PC-3 (cell line): ENCODE results near the gene SGO2. TPM values are rescaled to one million over a fixed set of nuclear protein-coding genes. Genes with fewer than 3 reads are reported as not detected.

Experiments used
- ATAC-seq: fragments of 200-7000 bp; cut with Tn5 transposase; 2 replicates; pipeline ENCODE4 v1.9.1; 2020; ENCODE audit warnings: mild to moderate bottlenecking, moderate library complexity
- BruUV-seq: library from RNA; stranded (reverse); fragments of 400-500 nt; replicated peaks from 2 replicates; lab custom pipeline; 2021; lab: Mats Ljungman, UMichigan
- CTCF ChIA-PET: fragments of 300-600 bp; sonication (Branson Sonifier 250); formaldehyde crosslinking; loops from one replicate; lab custom pipeline; 2022; ENCODE audit warnings: antibody characterized with exemption; lab: Charles Lee
- POLR2A ChIA-PET: fragments of 300-600 bp; sonication (Branson Sonifier 250); formaldehyde crosslinking; loops from one replicate; lab custom pipeline; 2022; ENCODE audit warnings: antibody characterized with exemption; ENCODE audit not compliant: unreplicated experiment; lab: Charles Lee
- DNase-seq: peaks from one replicate; pipeline ENCODE4 v3.0.0-alpha.2; 2015
- H2AFZ ChIP-seq: fragments of 300-600 bp; sonication (generic); 2 replicates; pipeline ENCODE4 v1.6.0; 2016; ENCODE audit warnings: antibody characterized with exemption, low read length
- H3F3A ChIP-seq: fragments of 300-600 bp; sonication (generic); one replicate; pipeline ENCODE4 v1.6.0; 2017; ENCODE audit warnings: antibody characterized with exemption, low read length, control low read depth, mild to moderate bottlenecking; ENCODE audit not compliant: unreplicated experiment
- H3K27ac ChIP-seq: fragments of 300-600 bp; sonication (generic); 2 replicates; pipeline ENCODE4 v1.5.1; 2016; ENCODE audit warnings: mild to moderate bottlenecking, low read length
- H3K27me3 ChIP-seq: fragments of 300-600 bp; sonication (generic); 2 replicates; pipeline ENCODE4 v1.6.1; 2016; ENCODE audit warnings: low read length, mixed read lengths
- H3K36me3 ChIP-seq: fragments of 300-600 bp; sonication (generic); 2 replicates; pipeline ENCODE4 v1.6.1; 2016; ENCODE audit warnings: low read depth, mixed run types, low read length, mixed read lengths
- H3K4me1 ChIP-seq: fragments of 300-600 bp; sonication (generic); 2 replicates; pipeline ENCODE4 v1.5.1; 2016; ENCODE audit warnings: low read length; ENCODE audit not compliant: insufficient read depth
- H3K4me2 ChIP-seq: fragments of 300-600 bp; sonication (generic); 2 replicates; pipeline ENCODE4 v1.6.0; 2016; ENCODE audit warnings: low read length
- H3K4me3 ChIP-seq: fragments of 300-600 bp; sonication (generic); 2 replicates; pipeline ENCODE4 v1.5.1; 2016; ENCODE audit warnings: mild to moderate bottlenecking, low read length, mixed read lengths
- H3K79me2 ChIP-seq: fragments of 300-600 bp; sonication (generic); 2 replicates; pipeline ENCODE4 v1.6.1; 2017; ENCODE audit warnings: low read length, mixed read lengths
- H3K9ac ChIP-seq: fragments of 300-600 bp; sonication (generic); 2 replicates; pipeline ENCODE4 v1.6.0; 2016; ENCODE audit warnings: mild to moderate bottlenecking, low read length
- H3K9me2 ChIP-seq: fragments of 300-600 bp; sonication (generic); replicated peaks from 2 replicates; pipeline ENCODE4 v1.6.1; 2016; ENCODE audit warnings: mixed run types, low read length, mixed read lengths
- H3K9me3 ChIP-seq: fragments of 300-600 bp; sonication (generic); 2 replicates; pipeline ENCODE4 v1.6.1; 2016; ENCODE audit warnings: low read length, mixed read lengths
- H4K20me1 ChIP-seq: fragments of 300-600 bp; sonication (generic); 2 replicates; pipeline ENCODE4 v1.6.1; 2016; ENCODE audit warnings: low read length, mixed read lengths
- EZH2 ChIP-seq: fragments of 300-600 bp; sonication (generic); IDR thresholded peaks from one replicate; pipeline ENCODE4 v1.6.1; 2017; ENCODE audit warnings: antibody characterized with exemption, mild to moderate bottlenecking, low read length; ENCODE audit not compliant: unreplicated experiment
- EZH2phosphoT487 ChIP-seq: fragments of 300-600 bp; sonication (generic); IDR thresholded peaks from 2 replicates; pipeline ENCODE4 v1.6.1; 2018; ENCODE audit warnings: mild to moderate bottlenecking, antibody characterized with exemption, low read length, borderline replicate concordance
- intact Hi-C: fragments of 100-400 bp; cut with micrococcal nuclease; formaldehyde crosslinking; loops from 2 replicates; pipeline ENCODE4 v1.9.0; 2023
- total RNA-seq: library from RNA; depleted of rRNA; stranded (reverse); fragments of >200 nt; gene quantifications from 2 replicates; pipeline ENCODE4 v1.2.3, GENCODE V29; 2014
- TF ChIP-seq, protein P1 (sequence below): fragments of 300-600 bp; sonication (generic); conservative IDR thresholded peaks from 2 replicates; pipeline ENCODE4 v1.5.1; 2017; ENCODE audit warnings: antibody characterized with exemption, low read depth, mild to moderate bottlenecking, low read length

The SGO2 gene
- total RNA-seq, 1 experiment from 2014 or later = 25.6 TPM

DNA sequence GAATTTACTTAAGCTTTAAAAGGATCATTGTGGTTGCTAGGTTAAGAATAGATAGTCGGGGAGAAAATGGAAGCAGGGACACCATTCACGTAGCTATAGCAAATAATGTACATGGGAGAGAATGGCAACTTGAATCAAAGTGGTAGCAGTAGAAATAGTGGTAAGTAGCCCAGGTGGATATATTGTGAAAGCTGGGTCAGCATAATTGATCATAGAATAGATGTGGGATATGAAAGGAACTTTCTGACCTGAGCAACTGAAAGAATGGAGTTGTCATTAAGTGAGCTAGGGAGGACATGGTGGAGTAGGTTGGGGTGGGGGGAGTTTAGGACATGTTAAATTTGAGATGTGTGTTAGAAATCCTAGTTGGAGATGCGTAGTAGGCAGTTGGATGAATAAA lies 2.2 kb downstream of the SGO2 start:
- Histone ChIP-seq H3K27ac (no peak overlapping the region), H4K20me1 (0 out of 2 replicates have a peak, but pooled peaks cover 4% of the 10 kb centered on the region), H3K79me2 (peaks cover 71% of the 10 kb centered on the region), H3K4me3 (0 out of 2 replicates have a peak overlapping the region, but pooled peaks have one; percentile 0), H3K27me3 (no peaks in the 10 kb centered on the region), H2AFZ (no peak overlapping the region), H3F3A (no peaks in the 10 kb centered on the region), H3K9me2 (no peaks in the 10 kb centered on the region), H3K36me3 (peaks cover 6% of the 10 kb centered on the region; the same call in 1 of the 2 replicates), H3K4me1 (peaks cover 44% of the 10 kb centered on the region), H3K4me2 (peak overlapping the region; percentile 93), H3K9me3 (no peaks in the 10 kb centered on the region), H3K9ac (no peak overlapping the region)
- DNase-seq (no peak), ATAC-seq (no peak)
- POLR2A ChIA-PET = no interaction called here
- CTCF ChIA-PET = no interaction called here
- TF ChIP-seq, protein P1, sequence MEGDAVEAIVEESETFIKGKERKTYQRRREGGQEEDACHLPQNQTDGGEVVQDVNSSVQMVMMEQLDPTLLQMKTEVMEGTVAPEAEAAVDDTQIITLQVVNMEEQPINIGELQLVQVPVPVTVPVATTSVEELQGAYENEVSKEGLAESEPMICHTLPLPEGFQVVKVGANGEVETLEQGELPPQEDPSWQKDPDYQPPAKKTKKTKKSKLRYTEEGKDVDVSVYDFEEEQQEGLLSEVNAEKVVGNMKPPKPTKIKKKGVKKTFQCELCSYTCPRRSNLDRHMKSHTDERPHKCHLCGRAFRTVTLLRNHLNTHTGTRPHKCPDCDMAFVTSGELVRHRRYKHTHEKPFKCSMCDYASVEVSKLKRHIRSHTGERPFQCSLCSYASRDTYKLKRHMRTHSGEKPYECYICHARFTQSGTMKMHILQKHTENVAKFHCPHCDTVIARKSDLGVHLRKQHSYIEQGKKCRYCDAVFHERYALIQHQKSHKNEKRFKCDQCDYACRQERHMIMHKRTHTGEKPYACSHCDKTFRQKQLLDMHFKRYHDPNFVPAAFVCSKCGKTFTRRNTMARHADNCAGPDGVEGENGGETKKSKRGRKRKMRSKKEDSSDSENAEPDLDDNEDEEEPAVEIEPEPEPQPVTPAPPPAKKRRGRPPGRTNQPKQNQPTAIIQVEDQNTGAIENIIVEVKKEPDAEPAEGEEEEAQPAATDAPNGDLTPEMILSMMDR = no peak
- TF ChIP-seq EZH2phosphoT487 = no peak
- TF ChIP-seq EZH2 = no peak
- intact Hi-C loops = loop anchor here (5.0 kb wide), 3 partner anchors 46 to 556 kb away; no protein-coding TSS in a partner anchor
- no TSS peak for BruUV-seq

DNA sequence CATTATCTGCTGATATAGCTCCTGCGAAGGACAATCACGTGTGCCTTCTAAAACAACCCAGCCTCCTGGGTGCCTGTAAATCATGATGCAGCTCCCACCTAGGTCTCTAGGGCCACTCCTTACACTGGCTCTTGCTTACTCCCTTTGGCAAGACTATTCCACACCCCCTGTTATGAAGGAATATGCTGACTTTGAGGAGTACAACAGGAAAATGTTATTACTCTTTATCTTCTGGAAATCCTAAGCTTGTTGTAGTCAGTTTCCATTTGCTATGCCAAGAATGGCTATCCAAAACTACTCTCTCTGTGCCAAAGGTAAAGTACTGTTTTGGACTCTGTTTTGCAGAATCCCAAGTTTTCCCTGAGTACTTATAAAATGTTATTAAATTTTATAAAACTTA lies 7.7 kb downstream of the SGO2 start:
- no TSS peak for BruUV-seq
- CTCF ChIA-PET = no interaction called here
- no peak overlapping the region for H2AFZ ChIP-seq
- TF ChIP-seq, protein P1 = no peak
- 0 out of 2 replicates have a peak, but pooled peaks cover 4% of the 10 kb centered on the region for H4K20me1 ChIP-seq
- POLR2A ChIA-PET = no interaction called here
- H3K4me1 ChIP-seq = peaks cover 14% of the 10 kb centered on the region
- H3F3A ChIP-seq = no peaks in the 10 kb centered on the region
- no peak overlapping the region for H3K4me2 ChIP-seq
- no peak overlapping the region for H3K27ac ChIP-seq
- ATAC-seq (no peak), DNase-seq (no peak)
- intact Hi-C loops = no loop called here
- H3K9me3 ChIP-seq = no peaks in the 10 kb centered on the region
- peaks cover 50% of the 10 kb centered on the region for H3K79me2 ChIP-seq
- H3K9me2 ChIP-seq = no peaks in the 10 kb centered on the region
- no peak overlapping the region for H3K9ac ChIP-seq
- no peaks in the 10 kb centered on the region for H3K27me3 ChIP-seq
- peaks cover 46% of the 10 kb centered on the region for H3K36me3 ChIP-seq
- H3K4me3 ChIP-seq = no peak overlapping the region

DNA sequence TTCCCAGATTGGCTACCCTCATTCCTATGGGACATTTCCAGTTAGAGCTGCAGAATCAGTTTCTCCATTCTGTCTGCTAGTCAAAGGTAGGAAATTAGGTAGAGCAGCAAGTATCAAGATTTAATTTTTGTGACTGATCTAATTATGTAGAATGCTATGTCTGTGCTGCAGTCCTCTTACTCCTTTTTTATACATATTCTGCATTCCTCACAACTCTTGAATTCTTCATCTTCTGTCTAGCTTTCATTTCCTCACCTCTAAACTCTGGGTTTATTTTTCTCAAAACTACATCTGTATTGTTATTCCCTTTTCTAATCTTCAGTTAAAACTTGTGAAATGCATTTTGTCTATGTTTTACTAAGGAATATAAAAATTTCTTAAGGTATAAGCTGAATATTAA lies 8.6 kb downstream of the SGO2 start:
- CTCF ChIA-PET = no interaction called here

More for the DNA sequence above, 8.6 kb downstream of the SGO2 start:
- no peaks in the 10 kb centered on the region for H3K9me2 ChIP-seq
- no peak for DNase-seq
- ATAC-seq = no peak
- no peaks in the 10 kb centered on the region for H3K27me3 ChIP-seq
- no peak overlapping the region for H3K4me2 ChIP-seq
- TF ChIP-seq, protein P1 = no peak
- TF ChIP-seq EZH2 = no peak
- no peak for TF ChIP-seq EZH2phosphoT487
- no peak overlapping the region for H3K27ac ChIP-seq
- peaks cover 50% of the 10 kb centered on the region for H3K36me3 ChIP-seq
- intact Hi-C loops = no loop called here
- no peaks in the 10 kb centered on the region for H3F3A ChIP-seq
- H3K9me3 ChIP-seq = no peaks in the 10 kb centered on the region
- BruUV-seq = no TSS peak
- no peak overlapping the region for H3K4me3 ChIP-seq
- peaks cover 42% of the 10 kb centered on the region for H3K79me2 ChIP-seq
- H2AFZ ChIP-seq = no peak overlapping the region
- no peak overlapping the region for H3K9ac ChIP-seq
- H4K20me1 ChIP-seq = 0 out of 2 replicates have a peak, but pooled peaks cover 4% of the 10 kb centered on the region
- POLR2A ChIA-PET = no interaction called here
- peaks cover 10% of the 10 kb centered on the region for H3K4me1 ChIP-seq
